PC-3 (cell line): ENCODE results near the gene FXYD1.

Experiments
- CTCF ChIP-seq: fragments of 300-600 bp; sonication (generic); conservative IDR thresholded peaks from 2 replicates; pipeline ENCODE4 v1.5.1; 2017; ENCODE audit warnings: antibody characterized with exemption, low read depth, mild to moderate bottlenecking, low read length
- EZH2 ChIP-seq: fragments of 300-600 bp; sonication (generic); IDR thresholded peaks from one replicate; pipeline ENCODE4 v1.6.1; 2017; ENCODE audit warnings: antibody characterized with exemption, mild to moderate bottlenecking, low read length; ENCODE audit not compliant: unreplicated experiment

DNA sequence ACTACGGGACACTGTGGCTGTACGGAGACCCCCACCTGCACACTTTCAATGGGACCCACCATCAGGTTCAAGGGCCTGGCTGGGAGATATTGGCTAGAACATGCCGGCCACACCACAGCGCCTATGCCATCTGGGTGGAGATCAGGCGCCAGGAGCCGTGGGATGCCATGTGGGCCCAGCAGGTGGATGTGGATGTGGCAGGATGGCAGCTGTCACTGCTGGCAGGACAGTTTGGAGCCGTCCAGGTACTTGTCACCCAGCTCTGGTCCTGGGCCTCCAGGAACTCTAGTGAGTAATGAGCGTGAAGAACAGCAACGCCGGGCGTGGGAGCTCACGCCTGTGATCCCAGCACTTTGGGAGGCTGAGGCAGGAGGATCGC is 38.7 kb upstream of the FXYD1 start:
- TF ChIP-seq EZH2, result no peak
- no peak for TF ChIP-seq CTCF
